ENCODE results near the gene MINDY1. TPM values are rescaled to one million over a fixed set of nuclear protein-coding genes. Genes with fewer than 3 reads are reported as not detected.

Gene MINDY1
- total and polyA plus RNA-seq, 9 of the 15 experiments (the other 6 are each of a cell fraction or from before 2014, with no cell fraction given): 0.49 to 11.0 (median 6.0) TPM

DNA sequence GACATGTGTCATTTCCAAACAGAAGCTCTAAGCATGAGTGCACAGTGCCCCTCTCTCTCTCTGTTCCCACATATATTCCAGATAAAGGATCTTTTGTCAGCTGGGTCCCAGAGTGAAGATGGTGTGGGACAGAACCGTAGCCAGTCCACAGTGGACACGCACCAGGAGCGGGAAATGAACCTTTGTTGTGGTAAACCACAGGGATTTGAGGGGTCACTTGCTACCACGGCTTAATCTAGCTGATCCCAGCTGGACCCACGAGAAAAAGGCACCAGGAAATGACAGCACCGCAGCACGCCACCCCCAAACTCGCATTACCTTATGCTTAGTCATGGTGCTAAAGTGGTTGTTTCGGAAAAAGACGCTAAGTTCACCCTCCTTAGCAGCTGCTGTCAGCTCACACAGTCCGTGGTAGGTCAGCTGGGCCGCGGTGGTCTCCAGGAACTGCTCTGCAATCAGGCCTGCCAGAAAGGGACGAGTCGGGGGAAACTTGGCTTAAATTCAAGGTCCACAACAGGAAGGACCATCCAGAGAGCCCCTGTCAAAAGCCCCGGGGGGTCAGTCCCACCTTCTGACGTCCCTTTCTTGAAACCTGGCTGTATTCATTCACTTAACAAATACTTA, 7.5 kb downstream of the MINDY1 start (continued):
- TF ChIP-seq CBFA2T2 (conservative IDR thresholded peaks at IDR 0.05) (peak; percentile 48), EP400 (IDR thresholded peaks at IDR 0.05) (peak; percentile 49), FOXP1 (CRISPR knock-in tag; IDR thresholded peaks at IDR 0.05) (no peak), CREM (IDR thresholded peaks at IDR 0.05; ENCODE audit: low read depth) (peak; percentile 73), STAG1 (CRISPR knock-in tag; IDR thresholded peaks at IDR 0.05; ENCODE audit: borderline replicate concordance) (no peak), ARNT (IDR thresholded peaks at IDR 0.05) (peak in 1 of 2 experiments; percentile 21; a peak in 1 of 4 replicates), ZNF133 (CRISPR knock-in tag; IDR thresholded peaks at IDR 0.05) (no peak), NR2C1 (IDR thresholded peaks at IDR 0.05) (no peak), NR2C1 (tag; IDR thresholded peaks at IDR 0.05) (peak; percentile 63; the same call in 1 of the 2 replicates), POLR2AphosphoS5 (IDR thresholded peaks at IDR 0.05; ENCODE audit: control insufficient read depth, insufficient read depth, low read depth, low read length) (0 out of 2 replicates have a peak, but pooled peaks have one; percentile 31), ARID1B (IDR thresholded peaks at IDR 0.05) (peak; percentile 82), TRIM24 (IDR thresholded peaks at IDR 0.05) (peak in 1 of 2 experiments; percentile 44; a peak in 1 of 4 replicates), TOE1 (IDR thresholded peaks at IDR 0.05; ENCODE audit: borderline replicate concordance) (0 out of 2 replicates have a peak, but pooled peaks have one; percentile 17), TOE1 (CRISPR knock-in tag; IDR thresholded peaks at IDR 0.05; ENCODE audit: borderline replicate concordance, low read depth) (no peak), NFIC (IDR thresholded peaks at IDR 0.05) (peak; percentile 53), ELF1 (tag; IDR thresholded peaks at IDR 0.05) (peak; percentile 62), TCFL5 (CRISPR knock-in tag; conservative IDR thresholded peaks at IDR 0.05) (no peak), TCF7 (IDR thresholded peaks at IDR 0.05; ENCODE audit: borderline replicate concordance) (peak; percentile 99), BRD4 (IDR thresholded peaks at IDR 0.05) (no peak; the same call in 1 of the 2 replicates), HDAC1 (IDR thresholded peaks at IDR 0.05) (peak in 1 of 2 experiments; percentile 76; a peak in 2 of 4 replicates)
- TF ChIP-seq, protein P1, sequence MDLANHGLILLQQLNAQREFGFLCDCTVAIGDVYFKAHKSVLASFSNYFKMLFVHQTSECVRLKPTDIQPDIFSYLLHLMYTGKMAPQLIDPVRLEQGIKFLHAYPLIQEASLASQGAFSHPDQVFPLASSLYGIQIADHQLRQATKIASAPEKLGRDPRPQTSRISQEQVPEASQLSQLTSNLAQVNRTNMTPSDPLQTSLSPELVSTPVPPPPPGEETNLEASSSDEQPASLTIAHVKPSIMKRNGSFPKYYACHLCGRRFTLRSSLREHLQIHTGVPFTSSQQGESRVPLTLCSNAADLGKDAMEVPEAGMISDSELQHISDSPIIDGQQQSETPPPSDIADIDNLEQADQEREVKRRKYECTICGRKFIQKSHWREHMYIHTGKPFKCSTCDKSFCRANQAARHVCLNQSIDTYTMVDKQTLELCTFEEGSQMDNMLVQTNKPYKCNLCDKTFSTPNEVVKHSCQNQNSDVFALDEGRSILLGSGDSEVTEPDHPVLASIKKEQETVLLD (IDR thresholded peaks at IDR 0.05): peak; percentile 86; the same call in 1 of the 2 replicates
- TF ChIP-seq, protein P2, sequence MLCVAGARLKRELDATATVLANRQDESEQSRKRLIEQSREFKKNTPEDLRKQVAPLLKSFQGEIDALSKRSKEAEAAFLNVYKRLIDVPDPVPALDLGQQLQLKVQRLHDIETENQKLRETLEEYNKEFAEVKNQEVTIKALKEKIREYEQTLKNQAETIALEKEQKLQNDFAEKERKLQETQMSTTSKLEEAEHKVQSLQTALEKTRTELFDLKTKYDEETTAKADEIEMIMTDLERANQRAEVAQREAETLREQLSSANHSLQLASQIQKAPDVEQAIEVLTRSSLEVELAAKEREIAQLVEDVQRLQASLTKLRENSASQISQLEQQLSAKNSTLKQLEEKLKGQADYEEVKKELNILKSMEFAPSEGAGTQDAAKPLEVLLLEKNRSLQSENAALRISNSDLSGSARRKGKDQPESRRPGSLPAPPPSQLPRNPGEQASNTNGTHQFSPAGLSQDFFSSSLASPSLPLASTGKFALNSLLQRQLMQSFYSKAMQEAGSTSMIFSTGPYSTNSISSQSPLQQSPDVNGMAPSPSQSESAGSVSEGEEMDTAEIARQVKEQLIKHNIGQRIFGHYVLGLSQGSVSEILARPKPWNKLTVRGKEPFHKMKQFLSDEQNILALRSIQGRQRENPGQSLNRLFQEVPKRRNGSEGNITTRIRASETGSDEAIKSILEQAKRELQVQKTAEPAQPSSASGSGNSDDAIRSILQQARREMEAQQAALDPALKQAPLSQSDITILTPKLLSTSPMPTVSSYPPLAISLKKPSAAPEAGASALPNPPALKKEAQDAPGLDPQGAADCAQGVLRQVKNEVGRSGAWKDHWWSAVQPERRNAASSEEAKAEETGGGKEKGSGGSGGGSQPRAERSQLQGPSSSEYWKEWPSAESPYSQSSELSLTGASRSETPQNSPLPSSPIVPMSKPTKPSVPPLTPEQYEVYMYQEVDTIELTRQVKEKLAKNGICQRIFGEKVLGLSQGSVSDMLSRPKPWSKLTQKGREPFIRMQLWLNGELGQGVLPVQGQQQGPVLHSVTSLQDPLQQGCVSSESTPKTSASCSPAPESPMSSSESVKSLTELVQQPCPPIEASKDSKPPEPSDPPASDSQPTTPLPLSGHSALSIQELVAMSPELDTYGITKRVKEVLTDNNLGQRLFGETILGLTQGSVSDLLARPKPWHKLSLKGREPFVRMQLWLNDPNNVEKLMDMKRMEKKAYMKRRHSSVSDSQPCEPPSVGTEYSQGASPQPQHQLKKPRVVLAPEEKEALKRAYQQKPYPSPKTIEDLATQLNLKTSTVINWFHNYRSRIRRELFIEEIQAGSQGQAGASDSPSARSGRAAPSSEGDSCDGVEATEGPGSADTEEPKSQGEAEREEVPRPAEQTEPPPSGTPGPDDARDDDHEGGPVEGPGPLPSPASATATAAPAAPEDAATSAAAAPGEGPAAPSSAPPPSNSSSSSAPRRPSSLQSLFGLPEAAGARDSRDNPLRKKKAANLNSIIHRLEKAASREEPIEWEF (CRISPR knock-in tag; IDR thresholded peaks at IDR 0.05): peak; percentile 58; the same call in 1 of the 2 replicates
- TF ChIP-seq, protein P3, sequence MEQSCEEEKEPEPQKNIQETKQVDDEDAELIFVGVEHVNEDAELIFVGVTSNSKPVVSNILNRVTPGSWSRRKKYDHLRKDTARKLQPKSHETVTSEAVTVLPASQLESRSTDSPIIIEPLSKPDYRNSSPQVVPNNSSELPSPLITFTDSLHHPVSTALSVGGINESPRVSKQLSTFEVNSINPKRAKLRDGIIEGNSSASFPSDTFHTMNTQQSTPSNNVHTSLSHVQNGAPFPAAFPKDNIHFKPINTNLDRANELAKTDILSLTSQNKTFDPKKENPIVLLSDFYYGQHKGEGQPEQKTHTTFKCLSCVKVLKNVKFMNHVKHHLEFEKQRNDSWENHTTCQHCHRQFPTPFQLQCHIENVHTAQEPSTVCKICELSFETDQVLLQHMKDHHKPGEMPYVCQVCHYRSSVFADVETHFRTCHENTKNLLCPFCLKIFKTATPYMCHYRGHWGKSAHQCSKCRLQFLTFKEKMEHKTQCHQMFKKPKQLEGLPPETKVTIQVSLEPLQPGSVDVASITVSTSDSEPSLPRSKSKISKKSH (CRISPR knock-in tag; IDR thresholded peaks at IDR 0.05): no peak

Data from K562 (cell line).